Measurements from ENCODE around the gene PRICKLE4.

DNA sequence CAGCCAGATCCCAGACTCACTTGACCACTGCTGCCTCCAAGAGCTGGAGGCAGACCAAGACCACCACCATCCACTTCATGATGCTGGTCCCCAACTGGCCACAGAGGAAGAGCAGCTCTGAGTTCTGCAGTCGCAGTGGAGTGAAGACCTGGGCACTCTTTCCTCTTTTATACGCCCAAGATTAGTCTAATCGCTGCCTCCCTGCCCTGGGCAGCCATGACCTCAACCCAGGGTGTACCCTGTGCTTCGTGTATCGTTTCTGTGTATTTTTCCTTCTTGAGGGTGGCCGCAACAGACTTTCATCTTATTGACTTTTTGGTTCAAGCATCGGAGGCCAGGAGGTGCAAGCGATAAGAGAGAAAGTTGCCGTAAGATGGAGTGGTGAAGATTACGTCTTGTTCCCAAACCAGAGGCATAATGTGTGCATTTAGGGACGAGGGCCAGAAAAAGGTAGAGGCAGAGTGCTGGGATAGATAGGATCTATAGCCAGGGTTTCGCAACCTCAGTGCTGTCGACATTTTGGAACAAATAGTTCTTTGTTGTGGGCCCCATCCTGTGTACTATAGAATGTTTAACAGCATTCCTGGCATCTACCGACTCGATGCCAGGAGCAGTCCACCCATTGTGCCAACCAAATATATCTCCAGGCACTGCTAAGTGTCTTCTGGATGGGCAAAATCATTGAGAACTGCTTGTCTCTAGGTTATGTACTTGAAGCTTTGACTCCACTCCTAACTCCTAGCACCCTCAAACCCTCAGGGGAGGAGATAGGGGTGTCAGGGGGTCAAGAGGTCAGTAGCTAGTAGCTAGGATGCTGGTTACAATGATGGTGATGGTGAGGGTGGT lies 33.1 kb upstream of the PRICKLE4 start, which contains the start of gene PGC:
- no peak for TF ChIP-seq POLR2A (IDR thresholded peaks at IDR 0.05)
- TF ChIP-seq, protein P1, sequence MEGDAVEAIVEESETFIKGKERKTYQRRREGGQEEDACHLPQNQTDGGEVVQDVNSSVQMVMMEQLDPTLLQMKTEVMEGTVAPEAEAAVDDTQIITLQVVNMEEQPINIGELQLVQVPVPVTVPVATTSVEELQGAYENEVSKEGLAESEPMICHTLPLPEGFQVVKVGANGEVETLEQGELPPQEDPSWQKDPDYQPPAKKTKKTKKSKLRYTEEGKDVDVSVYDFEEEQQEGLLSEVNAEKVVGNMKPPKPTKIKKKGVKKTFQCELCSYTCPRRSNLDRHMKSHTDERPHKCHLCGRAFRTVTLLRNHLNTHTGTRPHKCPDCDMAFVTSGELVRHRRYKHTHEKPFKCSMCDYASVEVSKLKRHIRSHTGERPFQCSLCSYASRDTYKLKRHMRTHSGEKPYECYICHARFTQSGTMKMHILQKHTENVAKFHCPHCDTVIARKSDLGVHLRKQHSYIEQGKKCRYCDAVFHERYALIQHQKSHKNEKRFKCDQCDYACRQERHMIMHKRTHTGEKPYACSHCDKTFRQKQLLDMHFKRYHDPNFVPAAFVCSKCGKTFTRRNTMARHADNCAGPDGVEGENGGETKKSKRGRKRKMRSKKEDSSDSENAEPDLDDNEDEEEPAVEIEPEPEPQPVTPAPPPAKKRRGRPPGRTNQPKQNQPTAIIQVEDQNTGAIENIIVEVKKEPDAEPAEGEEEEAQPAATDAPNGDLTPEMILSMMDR (IDR thresholded peaks at IDR 0.05): no peak
- no peak for TF ChIP-seq EP300 (IDR thresholded peaks at IDR 0.05)

Measured in tibial nerve (tissue), 4 donors.